Choroid plexus epithelial cell (primary cell): ENCODE data around the gene ZFR.

Source experiments
- DNase-seq: peaks from one replicate; pipeline ENCODE4 v3.0.0-alpha.2; 2010; ENCODE audit warnings: low read depth
- H3K4me3 ChIP-seq: 2 replicates; pipeline ENCODE4 v1.5.1; 2011; ENCODE audit warnings: low read depth, mild to moderate bottlenecking, control low read depth, low read length, moderate library complexity
- CTCF ChIP-seq: conservative IDR thresholded peaks from 2 replicates; pipeline ENCODE4 v1.5.1; 2011; ENCODE audit warnings: low read depth, mild to moderate bottlenecking, control low read depth, inconsistent platforms, low read length, moderate library complexity

ZFR gene

GRCh38 chr5:32352685-32353084 is 91.9 kb downstream of the ZFR start:
- DNase-seq = no peak
- no peak overlapping the region for H3K4me3 ChIP-seq
- no peak for TF ChIP-seq CTCF

- H3K4me3 ChIP-seq = no peak overlapping the region
- no peak for DNase-seq
- no peak for TF ChIP-seq CTCF
Observed at GRCh38 chr5:32346869-32347268, 97.7 kb downstream of the ZFR start.

- TF ChIP-seq CTCF = no peak
- H3K4me3 ChIP-seq = no peak overlapping the region
- DNase-seq = no peak
Observed at GRCh38 chr5:32343058-32343672, 101.4 kb downstream of the ZFR start.

- TF ChIP-seq CTCF = no peak
- H3K4me3 ChIP-seq = no peak overlapping the region
- no peak for DNase-seq
Observed at GRCh38 chr5:32342656-32343055, 101.9 kb downstream of the ZFR start.

GRCh38 chr5:32339878-32340277 is 104.7 kb downstream of the ZFR start:
- no peak for DNase-seq
- TF ChIP-seq CTCF = no peak
- no peak overlapping the region for H3K4me3 ChIP-seq

GRCh38 chr5:32339198-32339597 is 105.3 kb downstream of the ZFR start:
- no peak overlapping the region for H3K4me3 ChIP-seq
- DNase-seq = peak; percentile 35
- no peak for TF ChIP-seq CTCF

GRCh38 chr5:32332966-32333365 is 111.6 kb downstream of the ZFR start:
- no peak for TF ChIP-seq CTCF
- H3K4me3 ChIP-seq = no peak overlapping the region
- no peak for DNase-seq
